H1 (cell line): ENCODE measurements around the gene COL9A2. TPM values are rescaled to one million over a fixed set of nuclear protein-coding genes. Genes with fewer than 3 reads are reported as not detected.

Source experiments
- CEBPB ChIP-seq: IDR thresholded peaks from 2 replicates; pipeline ENCODE4 v1.6.1; 2012; ENCODE audit warnings: low read depth, low read length
- PHF8 ChIP-seq: fragments of 200-600 bp; sonication (generic); conservative IDR thresholded peaks from 2 replicates; pipeline ENCODE4 v1.7.1; 2012; ENCODE audit warnings: low read depth, mild to moderate bottlenecking, inconsistent platforms, low read length, moderate library complexity
- YY1 ChIP-seq: IDR thresholded peaks from 2 replicates; pipeline ENCODE4 v1.6.1; 2011; ENCODE audit warnings: low read depth, mild to moderate bottlenecking, low read length
- polyA plus RNA-seq, 7 experiments: library from polyadenylated mRNA; depleted of rRNA in 3 of 7; stranded (reverse) in 5 of 7; unstranded in 2 of 7; fragments of >200 nt in 5 of 7; fragments of 200-250 nt in 2 of 7; gene quantifications; 1 replicate in 5 of 7; 2 replicates in 1 of 7; 4 replicates in 1 of 7; pipeline versions ENCODE4 v1.2.1 to v1.2.3, GENCODE V29; 2011 to 2013; ENCODE audit warnings: missing spikeins in 2 of 7, mixed read lengths in 2 of 7
- total RNA-seq: library from RNA; stranded (reverse); fragmentation: NEBNext Ultra II Directional; extraction: Animal tissue kit (Norgen Biotek cat#: 25700); gene quantifications from 2 replicates; pipeline ENCODE4 v1.2.1, GENCODE V29; 2021

Gene COL9A2
- total and polyA plus RNA-seq, 2 of the 8 experiments (the other 6 are each of a cell fraction or from before 2014, with no cell fraction given) = 3.2 to 3.3 TPM

DNA sequence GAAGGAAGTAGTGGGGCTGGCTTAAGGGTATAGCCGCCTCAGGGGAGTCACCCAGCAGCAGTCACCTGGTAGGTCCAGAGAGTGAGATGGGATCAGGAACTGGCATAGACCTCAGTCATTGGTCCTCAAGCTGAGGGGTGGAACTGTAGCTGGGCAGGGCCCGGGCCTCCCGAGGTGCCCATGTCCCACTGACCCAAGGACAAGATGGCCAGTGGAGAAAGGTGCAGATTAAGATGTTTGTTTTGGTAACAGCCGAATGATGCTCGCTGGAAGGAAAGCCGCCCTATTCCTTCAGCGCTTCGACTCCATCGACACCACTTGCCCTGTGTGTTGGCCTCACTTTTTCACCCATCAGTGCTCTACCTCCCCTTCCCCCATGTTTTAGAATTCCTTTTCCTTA, 16.4 kb downstream of the COL9A2 start (continued):
- TF ChIP-seq PHF8 = no peak
- no peak for TF ChIP-seq CEBPB
- TF ChIP-seq YY1 = no peak
